ENCODE measurements around the gene DSCAML1. TPM values are rescaled to one million over a fixed set of nuclear protein-coding genes. Genes with fewer than 3 reads are reported as not detected.

DSCAML1 gene
- total and polyA plus RNA-seq, 10 of the 15 experiments (the other 5 are each of a cell fraction or from before 2014, with no cell fraction given): 0.03 to 0.18 (median 0.06) TPM; not detected in 1

GRCh38 chr11:117647872-117648271 lies 149.1 kb downstream of the DSCAML1 start:
- Histone ChIP-seq H3K4me2 (ENCODE audit: control insufficient read depth, insufficient read depth) (no peak overlapping the region), H3K27me3 (replicated peaks in 1 of 2; ENCODE audit: control insufficient read depth in 2 of 2, insufficient read depth in 2 of 2, low read length in 1 of 2) (peaks cover 1 to 2% of the 10 kb centered on the region in 2 experiments; a peak in 2 of 4 replicates), H3K9ac (ENCODE audit: control insufficient read depth, insufficient read depth, low read length) (no peak overlapping the region), H3K4me3 (no peak overlapping the region), H3K4me1 (ENCODE audit: control insufficient read depth, insufficient read depth, low read length) (no peaks in the 10 kb centered on the region), H3K79me2 (ENCODE audit: control insufficient read depth, insufficient read depth, low read length) (no peaks in the 10 kb centered on the region), H4K20me1 (ENCODE audit: control insufficient read depth, insufficient read depth) (no peaks in the 10 kb centered on the region), H3K9me3 (replicated peaks; ENCODE audit: control insufficient read depth, insufficient read depth, low read length) (no peaks in the 10 kb centered on the region), H3K27ac (ENCODE audit: control insufficient read depth, insufficient read depth) (no peak overlapping the region), H3K36me3 (ENCODE audit: control insufficient read depth in 2 of 2, insufficient read depth in 2 of 2, low read length in 1 of 2) (no peaks in the 10 kb centered on the region), H2AFZ (ENCODE audit: control insufficient read depth, low read depth, low read length) (no peak overlapping the region)
- ChIA-PET POLR2A (no interaction called here), RAD21 (ENCODE audit: unreplicated experiment) (no interaction called here), SMC1A (ENCODE audit: uncharacterized antibody, unreplicated experiment) (interaction anchor here (0.7 kb wide), 1 partner anchor 507 kb away, joined by 3 read pairs; no protein-coding TSS in a partner anchor), CTCF (no interaction called here)
- intact Hi-C loops (cut with micrococcal nuclease; ENCODE audit: unreplicated experiment): no loop called here
- ATAC-seq: no peak
- no peak for DNase-seq (ENCODE audit: low read depth, low spot score)
- BruUV-seq (replicated peaks): no TSS peak
- in situ Hi-C loops (cut with MboI): no loop called here
- no peak for FAIRE-seq
- TF ChIP-seq BMI1 (IDR thresholded peaks at IDR 0.05; ENCODE audit: borderline replicate concordance) (no peak), SUPT20H (IDR thresholded peaks at IDR 0.05; ENCODE audit: borderline replicate concordance, control insufficient read depth, low read depth, low read length) (no peak), ELK1 (IDR thresholded peaks at IDR 0.05; ENCODE audit: low read depth, low read length) (no peak)
- WGBS (ENCODE audit: insufficient coverage, insufficient replicate concordance, low lambda C conversion rate, missing lambda C conversion rate): 54% methylated on average over 8 of the region's 8 CpGs

GRCh38 chr11:117647207-117647606 lies 149.8 kb downstream of the DSCAML1 start:
- Histone ChIP-seq H3K4me2 (ENCODE audit: control insufficient read depth, insufficient read depth) (no peak overlapping the region), H4K20me1 (ENCODE audit: control insufficient read depth, insufficient read depth) (no peaks in the 10 kb centered on the region), H2AFZ (ENCODE audit: control insufficient read depth, low read depth, low read length) (no peak overlapping the region), H3K9ac (ENCODE audit: control insufficient read depth, insufficient read depth, low read length) (no peak overlapping the region), H3K27ac (ENCODE audit: control insufficient read depth, insufficient read depth) (no peak overlapping the region), H3K4me1 (ENCODE audit: control insufficient read depth, insufficient read depth, low read length) (no peaks in the 10 kb centered on the region), H3K9me3 (replicated peaks; ENCODE audit: control insufficient read depth, insufficient read depth, low read length) (no peaks in the 10 kb centered on the region), H3K4me3 (no peak overlapping the region), H3K36me3 (ENCODE audit: control insufficient read depth in 2 of 2, insufficient read depth in 2 of 2, low read length in 1 of 2) (no peaks in the 10 kb centered on the region), H3K79me2 (ENCODE audit: control insufficient read depth, insufficient read depth, low read length) (no peaks in the 10 kb centered on the region), H3K27me3 (replicated peaks in 1 of 2; ENCODE audit: control insufficient read depth in 2 of 2, insufficient read depth in 2 of 2, low read length in 1 of 2) (peaks cover 0 to 4% of the 10 kb centered on the region in 2 experiments; a peak in 1 of 4 replicates)
- FAIRE-seq (no peak), ATAC-seq (no peak), DNase-seq (ENCODE audit: low read depth, low spot score) (no peak)
- RAD21 ChIA-PET (ENCODE audit: unreplicated experiment): interaction anchor here (0.7 kb wide), 1 partner anchor 26 kb away, joined by 3 read pairs; no protein-coding TSS in a partner anchor
- SMC1A ChIA-PET (ENCODE audit: uncharacterized antibody, unreplicated experiment): no interaction called here
- intact Hi-C loops (cut with micrococcal nuclease; ENCODE audit: unreplicated experiment) (no loop called here), in situ Hi-C loops (cut with MboI) (no loop called here)
- POLR2A ChIA-PET: no interaction called here
- CTCF ChIA-PET: interaction anchor here (1.7 kb wide), 1 partner anchor 222 kb away, joined by 11 read pairs; no protein-coding TSS in a partner anchor
- no TSS peak for BruUV-seq (replicated peaks)
- WGBS (ENCODE audit: insufficient coverage, insufficient replicate concordance, low lambda C conversion rate, missing lambda C conversion rate): 17% methylated on average over 3 of the region's 3 CpGs
- TF ChIP-seq MXI1 (IDR thresholded peaks at IDR 0.05; ENCODE audit: low read depth, low read length): no peak
- TF ChIP-seq CHD2 (IDR thresholded peaks at IDR 0.05; ENCODE audit: borderline replicate concordance, low read depth, low read length): no peak
- TF ChIP-seq TCF7 (IDR thresholded peaks at IDR 0.05; ENCODE audit: borderline replicate concordance): no peak
- no peak for TF ChIP-seq BMI1 (IDR thresholded peaks at IDR 0.05; ENCODE audit: borderline replicate concordance)
- no peak for TF ChIP-seq E2F4 (IDR thresholded peaks at IDR 0.05; ENCODE audit: low read depth, low read length)
- no peak for TF ChIP-seq REST (IDR thresholded peaks at IDR 0.05; ENCODE audit: low read depth, low read length)
- no peak for TF ChIP-seq EGR1 (IDR thresholded peaks at IDR 0.05; ENCODE audit: borderline replicate concordance in 1 of 2, low read depth in 2 of 2, low read length in 2 of 2)
- no peak for TF ChIP-seq EP300 (IDR thresholded peaks at IDR 0.05; ENCODE audit: borderline replicate concordance in 1 of 2, control insufficient read depth in 1 of 2, low read depth in 2 of 2, low read length in 2 of 2)
- no peak for TF ChIP-seq SREBF1 (IDR thresholded peaks at IDR 0.05; ENCODE audit: low read length)

Measured in GM12878 (cell line).